H1 (cell line): ENCODE results near the gene TMOD4. TPM values are rescaled to one million over a fixed set of nuclear protein-coding genes. Genes with fewer than 3 reads are reported as not detected.

Source experiments
- CTCF ChIA-PET: fragments of 300-600 bp; sonication (Branson Sonifier 250); formaldehyde crosslinking; loops from one replicate; lab custom pipeline; 2021; ENCODE audit not compliant: partially characterized antibody; lab: Charles Lee
- POLR2A ChIA-PET: fragments of 300-600 bp; sonication (Branson Sonifier 250); formaldehyde crosslinking; loops from one replicate; lab custom pipeline; 2021; ENCODE audit warnings: inconsistent platforms; ENCODE audit not compliant: partially characterized antibody; lab: Charles Lee
- DNase-seq, 2 experiments: peaks; one replicate each; pipeline versions ENCODE4 v3.0.0 to v3.0.0-alpha.2; 2010 to 2022; ENCODE audit warnings: low spot score in 2 of 2, low read depth in 1 of 2, mixed read lengths in 1 of 2
- FAIRE-seq: peaks from 2 replicates; lab custom pipeline; 2011; peaks lifted over from hg19 to GRCh38; lab: Jason Lieb, UNC
- H2AFZ ChIP-seq: 2 replicates; pipeline ENCODE4 v1.8.1; 2012; ENCODE audit warnings: low read length, inconsistent platforms
- H2AK5ac ChIP-seq: 2 replicates; pipeline ENCODE4 v1.6.1; 2013; ENCODE audit warnings: low read depth, low read length
- H2BK120ac ChIP-seq: replicated peaks from 2 replicates; pipeline ENCODE3; 2013; ENCODE audit warnings: low read depth, low read length, inconsistent platforms
- H2BK12ac ChIP-seq: 2 replicates; pipeline ENCODE4 v1.6.1; 2013; ENCODE audit warnings: low read depth, low read length
- H2BK15ac ChIP-seq: 2 replicates; pipeline ENCODE4 v1.6.1; 2013; ENCODE audit warnings: low read length
- H2BK20ac ChIP-seq: 2 replicates; pipeline ENCODE4 v1.6.1; 2013; ENCODE audit warnings: low read length
- H2BK5ac ChIP-seq: 2 replicates; pipeline ENCODE4 v1.6.1; 2013; ENCODE audit warnings: low read depth, low read length
- H3K14ac ChIP-seq: 2 replicates; pipeline ENCODE4 v1.6.1; 2013; ENCODE audit warnings: inconsistent platforms; ENCODE audit not compliant: insufficient read length
- H3K18ac ChIP-seq: 2 replicates; pipeline ENCODE4 v1.6.1; 2013; ENCODE audit warnings: low read length; ENCODE audit errors: extremely low read depth
- H3K23ac ChIP-seq: 2 replicates; pipeline ENCODE4 v1.6.1; 2013; ENCODE audit warnings: inconsistent platforms; ENCODE audit not compliant: insufficient read length
- H3K23me2 ChIP-seq: 2 replicates; pipeline ENCODE4 v1.6.1; 2013; ENCODE audit warnings: low read depth, low read length
- H3K27ac ChIP-seq: 2 replicates; pipeline ENCODE4 v1.6.1; 2011; ENCODE audit warnings: low read depth, low read length, inconsistent platforms
- H3K27me3 ChIP-seq, 4 experiments: replicated peaks in 1 of 4; 1 replicate in 1 of 4; 2 replicates in 3 of 4; pipeline versions ENCODE4 v1.6.1 to v1.8.1; 2011 to 2013; ENCODE audit warnings: low read length in 3 of 4, mild to moderate bottlenecking in 3 of 4, inconsistent platforms in 2 of 4, mixed read lengths in 2 of 4, moderate library complexity in 1 of 4; ENCODE audit not compliant: control insufficient read depth in 3 of 4, insufficient read depth in 3 of 4; ENCODE audit errors: extremely low read depth in 1 of 4
- H3K36me3 ChIP-seq, 4 experiments: 2 replicates each; pipeline versions ENCODE4 v1.6.1 to v1.8.1; 2011 to 2013; ENCODE audit warnings: mild to moderate bottlenecking in 4 of 4, low read length in 3 of 4, moderate library complexity in 2 of 4, control low read depth in 1 of 4, inconsistent platforms in 1 of 4; ENCODE audit not compliant: insufficient read depth in 4 of 4, control insufficient read depth in 2 of 4
- H3K4ac ChIP-seq: replicated peaks from 2 replicates; pipeline ENCODE3; 2013; ENCODE audit warnings: low read length, low read depth, mixed read lengths, inconsistent platforms; ENCODE audit not compliant: insufficient read length
- H3K4me1 ChIP-seq, 4 experiments: replicated peaks in 1 of 4; 1 replicate in 1 of 4; 2 replicates in 3 of 4; pipeline versions ENCODE4 v1.6.1 to v1.8.1; 2011 to 2013; ENCODE audit warnings: low read length in 3 of 4, inconsistent platforms in 2 of 4, mixed read lengths in 1 of 4; ENCODE audit not compliant: insufficient read depth in 4 of 4, control insufficient read depth in 3 of 4
- H3K4me2 ChIP-seq, 2 experiments: 2 replicates each; pipeline versions ENCODE4 v1.6.1 to v1.8.1; 2011 to 2013; ENCODE audit warnings: low read depth in 2 of 2, low read length in 2 of 2, control low read depth in 1 of 2, inconsistent platforms in 1 of 2, mild to moderate bottlenecking in 1 of 2; ENCODE audit not compliant: insufficient read depth in 1 of 2
- H3K4me3 ChIP-seq, 4 experiments: fragments of 200-600, 300-600 bp in 1 of 4; sonication (generic), shearing (Covaris generic), sonication (Bioruptor Twin) in 1 of 4; 2 replicates each; pipeline versions ENCODE4 v1.5.1 to v1.8.1; 2011 to 2016; ENCODE audit warnings: low read length in 4 of 4, low read depth in 3 of 4, control low read depth in 2 of 4, inconsistent platforms in 2 of 4, mild to moderate bottlenecking in 2 of 4, mixed read lengths in 1 of 4, moderate library complexity in 1 of 4; ENCODE audit not compliant: insufficient read depth in 2 of 4; ENCODE audit errors: extremely low read depth in 1 of 4
- H3K56ac ChIP-seq: replicated peaks from 2 replicates; pipeline ENCODE3; 2013; ENCODE audit warnings: low read depth, mild to moderate bottlenecking, mixed read lengths, low read length, inconsistent platforms; ENCODE audit not compliant: insufficient read length
- H3K79me1 ChIP-seq: 2 replicates; pipeline ENCODE4 v1.6.1; 2013; ENCODE audit warnings: low read depth, low read length, control low read depth
- H3K79me2 ChIP-seq, 2 experiments: 2 replicates each; pipeline versions ENCODE4 v1.6.1 to v1.8.1; 2012 to 2013; ENCODE audit warnings: low read length in 2 of 2, mild to moderate bottlenecking in 2 of 2, inconsistent platforms in 1 of 2; ENCODE audit not compliant: insufficient read depth in 2 of 2, control insufficient read depth in 1 of 2
- H3K9ac ChIP-seq, 4 experiments: replicated peaks in 1 of 4; 1 replicate in 1 of 4; 2 replicates in 3 of 4; pipeline versions ENCODE4 v1.6.1 to v1.8.1; 2011 to 2013; ENCODE audit warnings: low read depth in 3 of 4, low read length in 3 of 4, control low read depth in 2 of 4, mild to moderate bottlenecking in 2 of 4, moderate library complexity in 2 of 4, inconsistent platforms in 1 of 4; ENCODE audit errors: extremely low read depth in 1 of 4
- H3K9me3 ChIP-seq, 2 experiments: 2 replicates each; pipeline versions ENCODE4 v1.6.1 to v1.8.1; 2012 to 2013; ENCODE audit warnings: mild to moderate bottlenecking in 2 of 2, moderate library complexity in 2 of 2, control low read depth in 1 of 2, inconsistent platforms in 1 of 2, low read depth in 1 of 2, low read length in 1 of 2, mixed read lengths in 1 of 2; ENCODE audit not compliant: insufficient read depth in 2 of 2
- H4K20me1 ChIP-seq, 2 experiments: replicated peaks in 1 of 2; 2 replicates each; pipeline versions ENCODE3 to v1.8.1; 2011 to 2013; ENCODE audit warnings: inconsistent platforms in 2 of 2, low read length in 2 of 2, mild to moderate bottlenecking in 1 of 2; ENCODE audit not compliant: insufficient read depth in 2 of 2, control insufficient read depth in 1 of 2
- H4K5ac ChIP-seq: 2 replicates; pipeline ENCODE4 v1.6.1; 2013; ENCODE audit warnings: low read length, low read depth, mixed read lengths, inconsistent platforms; ENCODE audit not compliant: insufficient read length
- H4K8ac ChIP-seq: 2 replicates; pipeline ENCODE4 v1.8.0; 2013; ENCODE audit warnings: mild to moderate bottlenecking, moderate library complexity, low read length, inconsistent platforms; ENCODE audit not compliant: insufficient read depth; ENCODE audit errors: extremely low read depth
- H4K91ac ChIP-seq: replicated peaks from 2 replicates; pipeline ENCODE3; 2013; ENCODE audit warnings: low read length, mixed read lengths, inconsistent platforms; ENCODE audit not compliant: insufficient read length
- BRCA1 ChIP-seq: IDR thresholded peaks from 2 replicates; pipeline ENCODE4 v1.6.1; 2012; ENCODE audit warnings: low read depth, low read length, improper control_type of control experiment
- JUND ChIP-seq: IDR thresholded peaks from 2 replicates; pipeline ENCODE4 v1.6.1; 2011; ENCODE audit warnings: mild to moderate bottlenecking, improper control_type of control experiment, low read length
- RXRA ChIP-seq: IDR thresholded peaks from 2 replicates; pipeline ENCODE4 v1.6.1; 2011; ENCODE audit warnings: low read depth, mild to moderate bottlenecking, low read length, moderate library complexity; ENCODE audit not compliant: insufficient read depth
- SIX5 ChIP-seq: IDR thresholded peaks from 2 replicates; pipeline ENCODE4 v1.6.1; 2011; ENCODE audit warnings: mild to moderate bottlenecking, low read depth, low read length
- TAF7 ChIP-seq: optimal IDR thresholded peaks from 2 replicates; pipeline ENCODE3; 2011; ENCODE audit warnings: low read depth, mild to moderate bottlenecking, inconsistent platforms, low read length, moderate library complexity, borderline replicate concordance
- ZNF274 ChIP-seq: IDR thresholded peaks from 2 replicates; pipeline ENCODE4 v1.7.0; 2012; ENCODE audit warnings: low read length, borderline replicate concordance; ENCODE audit errors: extremely low read depth
- WGBS, 2 experiments: shearing (Covaris generic) in 1 of 2; methylation state at CpG; one replicate each; pipeline versions ENCODE4 v1.1.6 to v1.1.7; 2013 to 2015; ENCODE audit warnings: low lambda C conversion rate in 2 of 2, mixed read lengths in 2 of 2, inconsistent platforms in 1 of 2, low coverage in 1 of 2, missing lambda C conversion rate in 1 of 2; ENCODE audit not compliant: insufficient replicate concordance in 2 of 2, insufficient coverage in 1 of 2, insufficient read length in 1 of 2; ENCODE audit errors: extremely low coverage in 1 of 2, missing lambda C conversion rate in 1 of 2; 5-methylcytosine and 5-hydroxymethylcytosine counted together
- polyA plus RNA-seq, 7 experiments: library from polyadenylated mRNA; depleted of rRNA in 3 of 7; stranded (reverse) in 5 of 7; unstranded in 2 of 7; fragments of >200 nt in 5 of 7; fragments of 200-250 nt in 2 of 7; gene quantifications; 1 replicate in 5 of 7; 2 replicates in 1 of 7; 4 replicates in 1 of 7; pipeline versions ENCODE4 v1.2.1 to v1.2.3, GENCODE V29; 2011 to 2013; ENCODE audit warnings: missing spikeins in 2 of 7, mixed read lengths in 2 of 7
- total RNA-seq: library from RNA; stranded (reverse); fragmentation: NEBNext Ultra II Directional; extraction: Animal tissue kit (Norgen Biotek cat#: 25700); gene quantifications from 2 replicates; pipeline ENCODE4 v1.2.1, GENCODE V29; 2021
- TF ChIP-seq, protein P1 (sequence below): IDR thresholded peaks from 2 replicates; pipeline ENCODE4 v1.6.1; 2012; ENCODE audit warnings: low read length, inconsistent platforms

The TMOD4 gene
- total and polyA plus RNA-seq, 2 of the 8 experiments (the other 6 are each of a cell fraction or from before 2014, with no cell fraction given), result 0.42 TPM; not detected in 1

GRCh38 chr1:151128800-151129199 lies 47.0 kb downstream of the TMOD4 start:
- no peak overlapping the region for H3K4ac ChIP-seq
- H3K4me2 ChIP-seq, result no peak overlapping the region
- no peaks in the 10 kb centered on the region for H3K79me2 ChIP-seq
- H3K9ac ChIP-seq, result no peak overlapping the region
- peaks cover 0 to 25% (median 18%) of the 10 kb centered on the region in 4 experiments; a peak in 5 of 7 replicates for H3K27me3 ChIP-seq
- DNase-seq (no peak), FAIRE-seq (no peak)
- H3K23me2 ChIP-seq, result peaks cover 15% of the 10 kb centered on the region
- H3K18ac ChIP-seq, result no peak overlapping the region
- H3K23ac ChIP-seq, result no peak overlapping the region
- ChIA-PET CTCF (interaction anchor here (0.6 to 1.9 kb wide), 4 partner anchors 20 to 425 kb away, joined by 3 to 7 read pairs (median 4); no protein-coding TSS in a partner anchor), POLR2A (interaction anchor here (0.6 to 9.8 kb wide), 4 partner anchors 16 to 208 kb away, joined by 3 to 124 read pairs (median 4); partner anchors contain the start of gene SEMA6C)
- no peak overlapping the region for H4K91ac ChIP-seq
- no peak overlapping the region for H2BK12ac ChIP-seq
- no peak overlapping the region for H2AK5ac ChIP-seq
- H3K79me1 ChIP-seq, result no peaks in the 10 kb centered on the region
- no peak overlapping the region for H2BK120ac ChIP-seq
- H2BK15ac ChIP-seq, result no peak overlapping the region
- peaks cover 0 to 13% (median 10%) of the 10 kb centered on the region in 4 experiments; a peak in 6 of 7 replicates for H3K4me1 ChIP-seq
- no peak overlapping the region for H2BK20ac ChIP-seq
- no peak overlapping the region for H3K56ac ChIP-seq
- WGBS, 2 experiments, result 84% methylated on average over 6 of the region's 6 CpGs; no CpG with 5 or more reads in 1 of the 2 experiments
- H3K27ac ChIP-seq, result no peak overlapping the region
- H2BK5ac ChIP-seq, result no peak overlapping the region
- H4K20me1 ChIP-seq, result peaks cover 0 to 2% of the 10 kb centered on the region in 2 experiments
- no peak overlapping the region for H4K5ac ChIP-seq
- no peak overlapping the region for H3K4me3 ChIP-seq
- TF ChIP-seq TAF7 (no peak), ZNF274 (no peak), RXRA (no peak), JUND (no peak), BRCA1 (no peak), SIX5 (no peak)
- TF ChIP-seq, protein P1, sequence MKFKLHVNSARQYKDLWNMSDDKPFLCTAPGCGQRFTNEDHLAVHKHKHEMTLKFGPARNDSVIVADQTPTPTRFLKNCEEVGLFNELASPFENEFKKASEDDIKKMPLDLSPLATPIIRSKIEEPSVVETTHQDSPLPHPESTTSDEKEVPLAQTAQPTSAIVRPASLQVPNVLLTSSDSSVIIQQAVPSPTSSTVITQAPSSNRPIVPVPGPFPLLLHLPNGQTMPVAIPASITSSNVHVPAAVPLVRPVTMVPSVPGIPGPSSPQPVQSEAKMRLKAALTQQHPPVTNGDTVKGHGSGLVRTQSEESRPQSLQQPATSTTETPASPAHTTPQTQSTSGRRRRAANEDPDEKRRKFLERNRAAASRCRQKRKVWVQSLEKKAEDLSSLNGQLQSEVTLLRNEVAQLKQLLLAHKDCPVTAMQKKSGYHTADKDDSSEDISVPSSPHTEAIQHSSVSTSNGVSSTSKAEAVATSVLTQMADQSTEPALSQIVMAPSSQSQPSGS, result no peak
- no peak overlapping the region for H4K8ac ChIP-seq
- no peaks in the 10 kb centered on the region for H3K9me3 ChIP-seq
- H3K14ac ChIP-seq, result no peak overlapping the region
- H3K36me3 ChIP-seq, result no peaks in the 10 kb centered on the region
- H2AFZ ChIP-seq, result no peak overlapping the region
